CD4-positive, alpha-beta T cell (primary cell): ENCODE results near the gene SCD5. TPM values are rescaled to one million over a fixed set of nuclear protein-coding genes. Genes with fewer than 3 reads are reported as not detected.

ENCODE experiments used
- ATAC-seq: fragments of 200-7000 bp; cut with Tn5 transposase; one replicate; pipeline ENCODE4 v1.10.0; 2022; ENCODE audit warnings: mild to moderate bottlenecking; ENCODE audit not compliant: poor library complexity
- CTCF ChIA-PET: fragments of 350-600 bp; sonication (Branson Sonifier 250); formaldehyde crosslinking; loops from one replicate; lab custom pipeline; 2021; ENCODE audit warnings: antibody characterized with exemption, inconsistent platforms; lab: Charles Lee
- POLR2A ChIA-PET: fragments of 350-600 bp; sonication (Branson Sonifier 250); formaldehyde crosslinking; loops from one replicate; lab custom pipeline; 2021; ENCODE audit warnings: antibody characterized with exemption, inconsistent platforms; lab: Charles Lee
- DNase-seq, 14 experiments: peaks; one replicate each; pipeline ENCODE4 v3.0.0-alpha.2; 2013 to 2020; ENCODE audit warnings: mixed read lengths in 2 of 14
- H3K27ac ChIP-seq, 2 donors: one replicate each; pipeline versions ENCODE4 v1.5.1 to v1.7.0; 2013; ENCODE audit warnings: low read length in 2 of 2, low read depth in 1 of 2, mild to moderate bottlenecking in 1 of 2
- H3K27me3 ChIP-seq, 2 experiments: 1 replicate in 1 of 2; 2 replicates in 1 of 2; pipeline versions ENCODE4 v1.6.1 to v1.7.0; 2013; ENCODE audit warnings: low read length in 2 of 2, control low read depth in 1 of 2, mild to moderate bottlenecking in 1 of 2, moderate library complexity in 1 of 2; ENCODE audit not compliant: insufficient read depth in 2 of 2, control insufficient read depth in 1 of 2
- H3K36me3 ChIP-seq: one replicate; pipeline ENCODE4 v1.6.1; 2013; ENCODE audit warnings: low read length, control low read depth; ENCODE audit not compliant: insufficient read depth
- H3K4me1 ChIP-seq: one replicate; pipeline ENCODE4 v1.6.1; 2013; ENCODE audit warnings: low read length, control low read depth; ENCODE audit not compliant: insufficient read depth
- H3K4me3 ChIP-seq: one replicate; pipeline ENCODE4 v1.5.1; 2013; ENCODE audit warnings: mild to moderate bottlenecking, low read length, moderate library complexity
- H3K9me3 ChIP-seq, 2 experiments: 1 replicate in 1 of 2; 2 replicates in 1 of 2; pipeline versions ENCODE4 v1.6.1 to v1.7.0; 2013; ENCODE audit warnings: low read length in 2 of 2, mild to moderate bottlenecking in 2 of 2, control low read depth in 1 of 2, moderate library complexity in 1 of 2; ENCODE audit not compliant: control insufficient read depth in 1 of 2, insufficient read depth in 1 of 2
- H3K27ac Mint-ChIP-seq: one replicate; pipeline ENCODE4 v1.8.0; 2020; ENCODE audit warnings: mixed read lengths
- H3K27me3 Mint-ChIP-seq: one replicate; pipeline ENCODE4 v1.8.0; 2021; ENCODE audit warnings: mixed read lengths
- H3K36me3 Mint-ChIP-seq: one replicate; pipeline ENCODE4 v1.8.0; 2021; ENCODE audit warnings: low read depth, mixed read lengths
- H3K4me1 Mint-ChIP-seq: one replicate; pipeline ENCODE4 v1.8.0; 2021; ENCODE audit warnings: low read depth, mixed read lengths
- H3K4me3 Mint-ChIP-seq: one replicate; pipeline ENCODE4 v1.8.0; 2020; ENCODE audit warnings: mild to moderate bottlenecking, mixed read lengths
- H3K9me3 Mint-ChIP-seq: one replicate; pipeline ENCODE4 v1.8.0; 2020; ENCODE audit warnings: mixed read lengths
- CTCF ChIP-seq: fragments of 200-600 bp; IDR thresholded peaks from one replicate; pipeline ENCODE4 v1.8.0; 2022; ENCODE audit warnings: antibody characterized with exemption, mild to moderate bottlenecking
- intact Hi-C, 2 experiments: fragments of 100-400 bp; cut with DNase I in 1 of 2; cut with micrococcal nuclease in 1 of 2; formaldehyde crosslinking; loops; one replicate each; pipeline versions ENCODE4 v1.15.1 to v1.9.0; 2023 to 2025; cut with DNase I, micrococcal nuclease
- total RNA-seq, 174 experiments: library from RNA in 2 of 174; stranded (reverse) in 2 of 174; gene quantifications; one replicate each; pipeline ENCODE4 v1.2.3 and lab custom pipeline; 2021 to 2026

The SCD5 gene
- total RNA-seq, 2 experiments from 2014 or later: 0.14 to 0.25 TPM

- H3K27me3 Mint-ChIP-seq: peaks cover 5% of the 10 kb centered on the region
- no peaks in the 10 kb centered on the region for H3K4me1 ChIP-seq
- H3K36me3 ChIP-seq: no peaks in the 10 kb centered on the region
- TF ChIP-seq CTCF: no peak
- H3K9me3 ChIP-seq: peaks cover 0 to 3% of the 10 kb centered on the region in 2 experiments
- CTCF ChIA-PET: no interaction called here
- no peaks in the 10 kb centered on the region for H3K9me3 Mint-ChIP-seq
- no peaks in the 10 kb centered on the region for H3K27me3 ChIP-seq
- H3K27ac Mint-ChIP-seq: no peak overlapping the region
- H3K4me3 Mint-ChIP-seq: no peak overlapping the region
- DNase-seq (no peak), ATAC-seq (no peak)
- POLR2A ChIA-PET: no interaction called here
- intact Hi-C loops: no loop called here
- no peak overlapping the region for H3K27ac ChIP-seq
- H3K36me3 Mint-ChIP-seq: no peaks in the 10 kb centered on the region
- no peaks in the 10 kb centered on the region for H3K4me1 Mint-ChIP-seq
- H3K4me3 ChIP-seq: no peak overlapping the region
These were observed 158.1 kb downstream of the SCD5 start for GRCh38 chr4:82640540-82640939.

- H3K9me3 Mint-ChIP-seq: no peaks in the 10 kb centered on the region
- Histone ChIP-seq H3K9me3 (peaks cover 0 to 3% of the 10 kb centered on the region in 2 experiments), H3K4me1 (no peaks in the 10 kb centered on the region), H3K27me3 (no peaks in the 10 kb centered on the region), H3K36me3 (no peaks in the 10 kb centered on the region), H3K27ac (no peak overlapping the region), H3K4me3 (no peak overlapping the region)
- intact Hi-C loops: no loop called here
- DNase-seq (no peak), ATAC-seq (no peak)
- no peaks in the 10 kb centered on the region for H3K4me1 Mint-ChIP-seq
- H3K4me3 Mint-ChIP-seq: no peak overlapping the region
- H3K27ac Mint-ChIP-seq: no peak overlapping the region
- no peaks in the 10 kb centered on the region for H3K36me3 Mint-ChIP-seq
- ChIA-PET CTCF (no interaction called here), POLR2A (no interaction called here)
- peaks cover 5% of the 10 kb centered on the region for H3K27me3 Mint-ChIP-seq
- no peak for TF ChIP-seq CTCF
These were observed 158.6 kb downstream of the SCD5 start for GRCh38 chr4:82639971-82640370.

DNA sequence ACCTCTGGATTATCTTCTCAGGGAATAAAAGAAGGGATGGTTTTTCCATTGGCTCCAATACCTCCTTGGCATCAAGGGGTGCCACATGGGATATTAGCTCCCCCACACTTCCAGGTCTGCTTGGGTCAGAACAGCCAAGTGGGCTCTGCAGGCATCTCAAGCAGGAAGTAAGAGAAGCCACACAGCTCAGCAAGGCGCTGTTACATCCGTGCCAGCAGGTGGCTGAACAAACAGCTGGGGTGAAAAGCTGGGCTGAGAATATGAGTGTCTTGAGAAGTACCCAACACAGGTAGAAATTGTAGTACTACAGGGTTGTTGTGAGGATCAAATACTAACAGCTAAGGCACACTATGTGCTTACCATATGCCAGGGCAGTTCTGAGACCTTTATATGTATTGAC, 160.1 kb downstream of the SCD5 start:
- no peaks in the 10 kb centered on the region for H3K36me3 Mint-ChIP-seq

More for the DNA sequence above, 160.1 kb downstream of the SCD5 start:
- Histone ChIP-seq H3K9me3 (peaks cover 0 to 3% of the 10 kb centered on the region in 2 experiments), H3K4me1 (no peaks in the 10 kb centered on the region), H3K27ac (no peak overlapping the region), H3K27me3 (no peaks in the 10 kb centered on the region), H3K4me3 (no peak overlapping the region), H3K36me3 (no peaks in the 10 kb centered on the region)
- Mint-ChIP-seq H3K4me3 (no peak overlapping the region), H3K4me1 (no peaks in the 10 kb centered on the region), H3K27ac (no peak overlapping the region), H3K9me3 (peaks cover 5% of the 10 kb centered on the region), H3K27me3 (peaks cover 9% of the 10 kb centered on the region)
- TF ChIP-seq CTCF: no peak
- no peak for ATAC-seq
- no peak for DNase-seq
- intact Hi-C loops: no loop called here
- CTCF ChIA-PET: no interaction called here
- POLR2A ChIA-PET: no interaction called here
